Inferior parietal cortex (tissue), 1 donor: ENCODE results near the gene NRP2.

ENCODE experiments used
- DNase-seq: peaks from one replicate; pipeline ENCODE4 v3.0.0-alpha.2; 2016; ENCODE audit errors: extremely low spot score

Gene NRP2

DNA sequence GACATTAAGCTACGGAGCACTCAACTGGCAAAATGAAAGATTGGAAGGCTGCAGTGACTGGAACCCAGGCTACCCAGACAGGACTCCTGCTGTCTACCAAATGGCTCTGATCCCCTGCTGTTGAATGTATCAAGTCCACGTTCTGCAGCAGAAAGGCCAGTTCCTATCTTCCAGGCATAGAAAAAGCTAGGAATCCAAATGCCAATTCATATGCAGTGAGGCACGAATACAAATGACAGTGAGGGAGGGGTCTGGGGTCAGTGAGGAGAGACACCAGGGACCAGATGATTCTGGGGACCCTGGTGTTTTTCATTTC is 5.3 kb downstream of the NRP2 start:
- no peak for DNase-seq

DNA sequence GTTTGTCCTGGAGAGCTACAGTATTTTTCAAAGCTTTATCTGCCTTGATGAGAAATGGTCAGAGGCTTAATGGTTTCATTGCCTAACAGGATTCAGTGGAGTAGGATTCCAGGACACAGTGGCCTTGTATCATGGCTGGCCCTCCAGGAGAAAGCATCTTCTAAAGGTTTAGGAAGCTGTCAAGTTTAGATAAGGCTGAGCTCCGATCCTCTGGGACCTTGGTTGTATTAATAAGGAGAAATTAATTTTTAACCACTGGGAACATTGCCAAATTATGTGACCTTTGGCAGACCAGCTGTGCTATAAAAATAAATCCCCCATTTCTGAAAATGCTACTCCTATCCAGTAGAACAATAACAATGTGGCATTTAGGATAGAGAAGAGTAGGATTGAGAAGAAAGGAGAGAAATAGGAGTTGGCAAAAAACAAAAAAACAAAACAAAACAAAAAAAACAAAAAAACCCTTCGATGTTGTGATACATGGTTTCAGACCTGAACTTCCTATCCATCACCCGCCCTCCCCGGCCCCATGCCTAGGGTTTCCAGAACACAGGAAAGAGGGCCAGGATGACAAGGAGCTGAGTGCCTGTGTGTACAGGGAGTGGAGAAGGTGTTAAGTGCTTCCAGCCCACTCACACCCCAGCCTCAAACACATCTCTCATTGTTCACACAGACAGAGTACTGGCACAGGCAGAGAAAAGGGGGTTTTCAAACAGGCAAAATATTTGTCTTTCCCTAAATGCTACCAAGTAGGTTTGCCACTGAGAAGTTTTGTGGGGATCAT is 6.3 kb downstream of the NRP2 start:
- DNase-seq, result no peak

GRCh38 chr2:205689820-205690219 is 7.5 kb downstream of the NRP2 start:
- DNase-seq, result no peak

DNA sequence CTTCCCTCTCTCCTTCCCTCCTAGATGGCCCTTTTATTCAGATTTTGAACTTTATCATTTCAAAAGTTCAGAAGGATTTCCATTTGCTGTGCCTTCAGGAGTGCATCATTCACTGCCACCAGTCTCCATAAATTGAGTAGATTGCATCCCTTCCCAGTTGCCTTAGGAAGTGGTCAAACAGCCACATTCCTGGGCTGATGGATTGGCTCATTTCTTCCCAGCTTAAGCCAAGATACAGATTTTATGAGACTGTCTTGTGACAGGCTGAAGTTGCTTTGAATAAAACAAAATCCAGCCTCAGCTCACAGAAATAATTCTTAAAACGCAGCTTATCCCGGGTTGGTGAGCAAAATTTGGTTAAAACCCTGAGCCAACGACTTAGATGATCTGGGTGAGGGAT is 9.8 kb downstream of the NRP2 start:
- no peak for DNase-seq

GRCh38 chr2:205694256-205694655 is 12.0 kb downstream of the NRP2 start:
- DNase-seq, result no peak

GRCh38 chr2:205695460-205695991 is 13.2 kb downstream of the NRP2 start:
- no peak for DNase-seq

DNA sequence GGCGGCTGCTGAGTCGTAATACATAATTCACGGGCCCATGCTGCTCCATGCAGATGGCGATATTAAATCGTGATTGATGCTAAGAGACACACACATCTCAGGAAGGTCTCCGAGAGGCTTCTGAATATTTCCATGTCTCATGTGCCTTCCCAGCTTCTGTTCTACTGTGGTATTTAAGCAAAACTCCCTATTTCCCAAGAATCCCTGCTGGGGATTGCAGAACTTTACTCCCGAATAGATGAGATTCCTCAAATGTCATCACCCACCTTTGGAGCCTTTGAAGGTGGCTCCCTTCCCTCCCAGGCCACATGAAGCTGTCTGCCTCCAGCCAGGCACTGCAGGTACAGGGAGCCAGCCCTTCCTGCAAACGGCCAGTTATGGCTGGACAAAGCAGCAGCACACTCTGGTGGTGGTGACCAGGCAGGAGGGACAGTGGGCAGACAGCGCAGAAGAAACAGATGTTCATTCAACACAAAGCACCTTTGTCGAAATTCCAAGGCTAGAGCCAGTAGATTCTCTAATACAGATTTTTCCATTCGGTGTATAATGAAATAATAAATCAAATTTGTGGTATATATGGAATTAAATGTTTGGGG is 14.1 kb downstream of the NRP2 start:
- no peak for DNase-seq

- DNase-seq, result no peak
Measured at GRCh38 chr2:205696927-205697441, 14.7 kb downstream of the NRP2 start.

DNA sequence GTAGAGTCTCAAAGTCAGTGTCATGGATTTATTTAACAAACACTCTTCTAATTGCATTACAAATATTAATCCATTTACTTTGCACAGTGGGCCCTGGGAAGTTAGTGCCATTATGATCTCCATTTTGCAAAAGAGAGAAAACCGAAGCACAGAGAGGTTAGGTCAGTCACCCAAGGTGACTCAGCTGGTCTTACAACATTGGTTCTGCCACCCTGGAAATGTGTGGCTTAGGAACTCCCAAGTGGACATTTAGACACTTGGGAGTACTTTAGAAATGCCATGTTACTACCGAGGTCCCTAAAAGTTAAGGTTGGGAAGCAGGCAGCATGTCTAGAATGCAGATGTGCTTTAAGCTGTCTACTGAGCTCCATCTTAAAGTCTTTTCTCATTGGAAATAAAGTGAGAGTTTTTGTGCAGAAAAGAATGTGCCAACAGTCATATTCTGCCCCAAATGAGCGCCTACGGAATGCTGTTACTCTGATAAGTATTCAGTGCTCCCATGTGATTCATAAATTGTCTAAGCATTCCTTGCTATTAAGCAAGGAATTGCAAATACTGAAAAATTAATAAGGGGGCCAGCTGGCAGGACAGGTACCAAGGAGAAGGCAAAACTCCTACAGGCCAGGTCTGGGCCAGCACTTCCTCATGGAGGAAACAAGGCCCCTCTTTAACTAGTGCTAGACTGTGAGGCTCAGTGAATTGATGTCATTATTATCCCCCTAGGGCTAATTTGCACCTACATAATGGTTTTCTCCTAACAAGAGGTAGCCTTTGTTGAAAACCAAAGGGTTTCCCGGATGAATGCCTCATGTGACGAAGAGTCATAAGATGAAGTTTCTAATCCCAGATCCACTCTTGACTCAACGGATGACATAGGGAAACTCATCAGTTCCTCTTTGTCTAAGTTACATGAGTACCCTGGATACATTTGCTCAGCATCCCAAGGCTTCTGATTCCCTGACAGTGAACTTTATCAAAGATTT is 16.3 kb downstream of the NRP2 start:
- no peak for DNase-seq

GRCh38 chr2:205699515-205700289 is 17.4 kb downstream of the NRP2 start:
- no peak for DNase-seq

DNA sequence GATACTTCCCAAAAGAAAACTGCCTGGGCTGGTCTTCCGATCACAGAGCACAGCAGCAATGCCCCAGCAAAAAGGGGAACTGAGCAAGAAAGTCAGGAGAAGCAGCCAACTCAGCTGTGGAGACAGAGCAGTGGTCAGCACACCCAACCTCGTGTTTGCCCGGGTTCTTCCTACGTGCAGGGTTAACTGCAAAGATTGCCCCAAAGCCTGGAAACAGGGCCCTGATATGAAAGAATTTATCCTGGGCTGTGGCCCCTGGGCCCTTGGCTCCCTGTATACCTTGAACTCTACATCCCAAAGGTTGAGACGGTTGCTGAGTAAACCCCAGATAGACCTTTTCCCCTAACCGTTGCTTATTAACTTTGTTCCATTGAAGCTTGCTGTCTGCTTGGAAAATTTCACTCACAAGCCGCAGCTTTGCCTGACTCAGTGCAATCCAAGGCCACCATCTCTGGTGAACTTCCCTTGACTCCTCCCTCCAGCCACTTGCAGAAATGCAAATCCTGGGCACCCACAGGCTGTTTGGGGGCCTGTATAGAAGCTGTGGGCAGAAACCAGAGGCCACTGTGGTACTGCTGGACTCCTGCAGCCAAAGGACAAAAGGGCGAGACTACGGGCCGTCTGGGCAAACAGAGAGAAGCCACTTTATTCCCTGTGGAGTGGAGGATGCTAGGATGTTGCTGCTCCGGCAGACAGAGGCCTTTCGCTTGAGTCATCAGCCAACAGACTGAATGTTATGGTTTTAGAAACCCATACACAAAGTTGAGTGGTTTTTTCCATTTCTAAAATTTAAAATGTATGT is 18.2 kb downstream of the NRP2 start:
- no peak for DNase-seq

DNA sequence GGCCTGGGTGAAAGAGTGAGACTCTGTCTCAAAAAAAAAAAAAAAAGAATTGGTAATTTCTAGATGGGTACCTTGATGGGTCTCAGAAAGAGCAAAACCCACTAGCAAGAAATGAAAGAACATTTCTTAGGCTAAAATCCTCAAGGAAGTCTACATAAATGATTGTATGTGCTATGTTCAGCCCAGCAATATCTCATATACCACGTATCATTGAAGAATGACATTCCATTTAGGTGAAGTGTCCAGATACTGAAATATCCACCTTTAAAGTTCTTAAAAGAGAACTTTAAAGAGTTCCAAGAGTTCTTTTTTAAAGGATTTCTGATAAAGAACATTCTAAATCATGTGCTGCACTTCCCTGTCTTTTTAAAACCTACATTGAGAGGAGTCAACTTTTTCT is 19.2 kb downstream of the NRP2 start:
- no peak for DNase-seq

- DNase-seq, result no peak
Measured at GRCh38 chr2:205702576-205702975, 20.3 kb downstream of the NRP2 start.

GRCh38 chr2:205703471-205704126 is 21.3 kb downstream of the NRP2 start:
- DNase-seq, result no peak

- no peak for DNase-seq
Measured at GRCh38 chr2:205704127-205704741, 21.9 kb downstream of the NRP2 start.

DNA sequence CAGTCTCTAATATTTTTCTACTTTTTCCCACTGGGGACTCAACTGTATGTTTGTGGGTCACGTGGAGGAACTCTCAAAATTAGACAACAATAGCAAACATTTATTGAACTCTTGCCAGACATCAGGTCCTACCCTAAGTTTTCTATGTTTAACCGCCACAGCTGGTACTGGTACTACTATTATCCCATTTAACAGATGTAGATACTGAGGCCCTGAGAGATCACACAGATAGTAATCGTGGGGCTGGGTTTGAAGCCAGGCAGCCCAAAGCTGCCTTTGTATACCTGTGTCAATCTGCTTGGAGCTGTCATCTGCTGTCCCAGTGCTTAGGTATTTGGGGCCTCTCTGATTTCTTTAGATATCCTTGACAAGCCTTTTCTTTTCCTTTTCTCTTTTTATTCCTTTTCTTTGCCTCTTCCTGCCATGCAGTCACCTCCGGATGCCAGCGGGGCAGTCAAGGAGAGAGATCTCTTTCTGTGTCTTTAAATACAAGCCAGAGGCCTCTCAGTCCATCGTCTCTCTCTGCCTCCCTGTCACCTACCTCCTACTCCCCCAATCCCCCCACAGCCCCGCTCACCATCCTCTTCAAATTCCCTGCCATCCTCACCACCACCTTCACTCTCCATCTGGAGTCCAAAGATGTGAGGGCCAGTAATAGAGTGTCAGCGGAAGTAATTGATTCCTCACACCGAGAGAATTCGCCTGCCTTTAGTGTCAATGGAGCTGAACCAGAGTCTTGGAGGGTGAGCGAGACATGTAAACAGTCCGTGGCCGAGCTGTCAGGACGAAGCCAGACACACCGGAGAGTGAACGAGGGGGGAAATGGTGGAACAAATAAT is 23.4 kb downstream of the NRP2 start:
- no peak for DNase-seq

GRCh38 chr2:205706769-205707381 is 24.6 kb downstream of the NRP2 start:
- no peak for DNase-seq

DNA sequence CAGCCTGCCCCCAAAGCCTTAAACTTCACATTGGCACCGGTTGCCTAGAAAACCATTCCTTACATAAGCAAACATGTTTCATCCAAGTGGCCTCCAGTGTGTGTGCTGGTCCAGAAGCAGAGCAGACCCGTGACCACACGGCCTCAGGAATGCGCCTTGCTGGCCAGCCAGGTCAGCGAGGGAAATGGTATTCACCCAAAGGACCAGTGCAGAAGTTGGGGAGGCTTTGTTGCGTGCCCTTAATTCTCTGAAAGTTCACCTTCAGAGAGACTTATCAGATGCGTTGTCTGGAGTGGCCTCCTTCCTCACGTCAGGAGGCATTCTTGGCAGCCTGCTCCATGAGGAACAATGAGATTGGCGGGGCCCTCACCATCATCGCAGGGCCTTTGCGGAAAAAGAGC is 25.9 kb downstream of the NRP2 start:
- DNase-seq, result no peak
